HG02623 (cell line): ENCODE data around the gene LRRC45.
"Not testable (repeated sequence)": the region's sequence is repeated elsewhere in the genome, so short reads cannot be mapped to it uniquely, and the experiment has no call there.

Experiments
- ATAC-seq: cut with Tn5 transposase; IDR thresholded peaks from one replicate; pipeline ENCODE4 v1.9.1; 2021; ENCODE audit warnings: moderate library complexity; ENCODE audit not compliant: unreplicated experiment

The LRRC45 gene

DNA sequence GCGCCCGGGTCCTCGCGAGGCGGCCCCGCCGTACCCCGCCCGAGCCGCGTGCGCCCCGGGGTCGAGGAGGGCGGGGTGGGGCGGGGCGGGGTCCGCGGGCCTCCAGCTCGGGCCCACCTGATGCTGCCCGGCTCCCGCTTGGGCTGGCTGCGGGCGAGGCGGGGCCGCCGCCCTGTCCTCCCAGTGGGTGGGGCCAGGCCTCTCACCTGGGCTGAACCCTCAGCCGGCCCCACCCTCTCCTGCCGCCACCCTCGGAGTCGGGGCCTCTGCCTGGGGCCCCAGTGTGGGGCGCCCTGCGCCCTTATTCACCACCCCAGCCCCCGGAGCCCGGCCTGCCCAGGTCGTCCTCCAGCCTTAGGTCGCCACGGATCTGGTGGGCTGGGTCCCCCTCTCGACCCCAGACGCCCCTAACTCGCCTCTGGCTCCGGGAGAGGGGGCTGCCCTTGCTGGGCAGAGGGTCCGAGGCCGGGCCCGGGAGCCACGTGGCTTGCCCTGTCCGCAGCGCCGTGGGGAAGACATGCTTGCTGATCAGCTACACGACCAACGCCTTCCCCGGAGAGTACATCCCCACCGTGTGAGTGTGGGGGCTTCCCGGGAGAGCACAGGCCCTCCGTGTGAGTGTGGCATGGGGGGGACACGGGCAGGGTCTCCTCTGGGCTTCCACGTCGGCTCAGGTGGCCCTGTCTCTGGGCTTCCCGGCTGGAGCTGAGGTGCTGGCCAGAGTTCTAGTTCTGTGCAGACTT, 9.0 kb downstream of the LRRC45 start:
- no peak for ATAC-seq

GRCh38 chr17:82033359-82034085, 10.4 kb downstream of the LRRC45 start:
- ATAC-seq: no peak

GRCh38 chr17:82034371-82035011, 11.4 kb downstream of the LRRC45 start:
- ATAC-seq: no peak

DNA sequence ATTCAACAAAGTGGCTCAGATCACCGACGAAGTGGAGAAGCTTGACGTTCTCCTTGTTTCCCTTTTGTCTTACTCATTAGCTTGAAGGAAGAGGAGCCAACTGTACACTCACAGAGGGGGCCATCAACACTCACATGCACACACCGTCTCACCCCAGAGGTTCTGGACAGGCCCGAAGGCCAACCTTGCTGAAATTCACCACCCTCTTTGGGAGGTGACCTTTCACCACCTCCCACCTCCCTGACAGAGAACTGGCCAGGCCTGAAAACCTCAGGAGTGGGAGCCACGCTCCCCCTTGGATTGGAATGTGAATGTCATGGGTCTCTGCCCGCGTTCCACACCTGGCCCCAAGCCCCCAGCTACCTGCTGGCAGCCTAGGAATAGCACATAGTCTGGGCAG, 12.4 kb downstream of the LRRC45 start:
- ATAC-seq: no peak

DNA sequence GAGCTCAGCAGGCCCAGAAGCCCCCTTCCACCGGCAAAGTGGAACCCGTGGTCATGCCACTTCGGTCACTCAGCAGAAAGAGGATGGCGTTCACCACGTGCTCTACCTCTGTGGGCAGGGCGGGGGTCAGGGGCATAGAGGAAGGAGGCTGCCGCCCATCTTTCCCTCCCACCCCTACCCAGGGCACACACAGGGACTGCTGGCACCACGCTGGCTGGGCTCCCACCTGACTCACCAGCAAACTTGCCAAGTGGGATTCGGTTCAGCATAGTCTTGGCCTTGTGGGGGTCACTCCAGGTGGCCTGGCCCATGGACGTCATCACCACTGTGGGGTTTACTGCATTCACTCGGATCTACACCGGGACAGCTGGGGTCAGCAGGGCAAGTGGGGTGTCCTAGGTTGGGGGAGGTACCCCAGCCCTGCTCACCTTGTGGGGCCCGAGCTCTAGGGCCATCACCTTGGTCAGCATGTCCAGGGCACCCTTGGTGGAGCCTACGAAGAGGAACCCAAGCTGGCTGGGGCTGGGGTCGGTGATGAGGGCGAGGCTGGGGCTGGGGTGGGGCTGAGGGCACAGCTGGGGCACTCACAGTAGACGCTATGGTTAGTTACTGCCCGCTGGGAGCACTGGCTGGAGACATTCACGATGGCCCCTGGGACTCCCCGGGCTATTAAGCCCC, 13.0 kb downstream of the LRRC45 start:
- ATAC-seq: no peak

DNA sequence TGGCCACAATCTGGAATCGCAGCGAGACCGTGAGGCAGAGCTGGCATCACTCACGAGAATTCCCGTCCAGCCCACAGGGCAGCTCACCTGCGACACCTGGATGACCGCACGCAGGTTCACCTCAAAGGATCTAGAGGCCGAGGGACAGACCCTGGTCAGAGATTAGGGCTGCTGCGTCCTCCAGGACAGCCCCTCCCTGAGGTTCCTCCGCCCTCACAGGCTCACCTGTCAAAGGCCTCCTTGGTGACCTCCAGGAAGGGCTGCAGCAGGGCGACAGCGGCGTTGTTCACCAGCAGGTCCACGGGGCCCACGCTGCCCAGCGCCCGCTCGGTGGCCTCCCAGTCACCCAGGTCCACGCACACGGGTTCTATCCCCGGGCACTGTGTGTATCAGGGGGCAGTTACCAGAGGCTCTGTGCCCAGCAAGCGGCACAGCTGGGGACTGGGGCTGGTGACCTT, 13.6 kb downstream of the LRRC45 start:
- ATAC-seq: no peak

DNA sequence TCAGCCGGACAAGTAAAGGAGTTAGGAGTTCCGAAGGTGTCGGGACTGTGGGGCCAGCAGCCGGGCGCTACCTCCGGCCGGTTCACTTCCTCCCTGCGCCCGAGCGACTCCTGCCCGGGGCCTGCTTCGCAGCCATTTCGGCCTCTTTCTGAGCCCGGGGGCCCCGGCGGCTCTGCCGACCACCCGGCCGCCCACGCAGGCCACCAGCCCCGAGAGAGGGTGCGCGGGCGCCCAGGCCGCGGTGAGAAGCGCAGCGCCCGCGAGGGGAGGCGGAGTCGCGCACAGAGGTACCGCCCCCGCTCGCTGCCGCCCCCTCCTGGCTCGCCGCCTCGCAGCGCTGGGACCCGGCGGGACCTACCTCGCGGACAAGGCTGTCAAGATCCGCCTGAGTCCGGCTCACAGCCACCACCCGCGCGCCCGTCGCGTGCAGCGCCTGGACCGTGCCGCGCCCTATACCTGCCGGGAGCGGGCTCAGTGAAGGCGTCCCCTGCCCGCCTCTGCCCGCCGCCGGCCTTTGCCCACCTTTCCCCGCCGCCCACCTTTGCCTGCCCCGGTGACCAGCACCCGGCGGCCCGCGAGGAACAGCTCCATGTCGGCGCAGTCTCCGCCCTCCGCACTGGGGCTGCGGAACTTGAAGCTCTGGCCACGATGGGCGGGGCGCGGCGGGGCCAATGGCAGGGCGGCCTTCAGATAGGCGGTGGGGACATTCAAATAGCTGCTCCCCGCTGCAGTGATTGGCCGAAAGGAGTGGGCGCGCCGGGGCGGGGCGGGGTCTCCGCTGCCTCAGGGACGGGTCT, 14.2 kb downstream of the LRRC45 start, which contains the start of gene DCXR:
TSS of gene DCXR (minus strand) at position 606 of the 797 bp plus-strand sequence. CDS start at position 591, 15 bp downstream.
- ATAC-seq: peak; percentile 86

GRCh38 chr17:82037889-82038195, 14.7 kb downstream of the LRRC45 start:
- ATAC-seq: no peak

GRCh38 chr17:82038796-82039409, 15.8 kb downstream of the LRRC45 start:
- not testable (repeated sequence) for ATAC-seq

GRCh38 chr17:82039695-82040299, 16.7 kb downstream of the LRRC45 start:
- no peak for ATAC-seq

DNA sequence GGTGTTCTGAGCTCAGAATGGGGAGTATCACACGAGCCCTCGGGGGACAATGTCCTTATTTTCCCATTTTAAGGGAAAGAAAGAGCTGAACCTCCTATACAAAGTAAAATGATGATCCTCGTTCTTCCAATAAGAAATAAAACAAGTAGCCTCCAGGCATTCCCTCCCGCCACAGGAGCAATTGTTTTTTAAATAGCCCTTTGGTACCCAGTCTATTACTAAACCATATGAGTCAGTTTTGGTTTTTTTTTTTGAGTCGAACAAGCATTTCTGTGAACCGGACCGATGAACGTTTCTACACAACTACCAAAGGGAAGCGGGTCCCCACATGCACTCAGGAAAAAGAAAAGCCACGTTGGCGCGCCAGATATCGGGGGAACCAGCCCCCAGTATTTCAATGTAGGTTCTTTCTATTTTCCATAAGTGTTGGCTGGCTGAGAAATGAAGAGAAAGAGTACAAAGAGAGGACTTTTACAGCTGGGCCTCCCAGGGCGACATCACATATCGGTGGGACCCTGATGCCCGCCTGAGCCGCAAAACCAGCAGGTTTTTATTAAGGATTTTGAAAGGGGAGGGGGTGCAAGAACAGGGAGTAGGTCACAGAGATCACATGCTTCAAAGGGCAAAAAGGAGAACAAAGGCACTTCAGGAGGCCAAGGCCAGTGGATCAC, 18.2 kb downstream of the LRRC45 start:
- no peak for ATAC-seq

GRCh38 chr17:82042649-82043048, 19.5 kb downstream of the LRRC45 start:
- ATAC-seq: no peak

GRCh38 chr17:82043507-82043906, 20.4 kb downstream of the LRRC45 start:
- ATAC-seq: no peak

DNA sequence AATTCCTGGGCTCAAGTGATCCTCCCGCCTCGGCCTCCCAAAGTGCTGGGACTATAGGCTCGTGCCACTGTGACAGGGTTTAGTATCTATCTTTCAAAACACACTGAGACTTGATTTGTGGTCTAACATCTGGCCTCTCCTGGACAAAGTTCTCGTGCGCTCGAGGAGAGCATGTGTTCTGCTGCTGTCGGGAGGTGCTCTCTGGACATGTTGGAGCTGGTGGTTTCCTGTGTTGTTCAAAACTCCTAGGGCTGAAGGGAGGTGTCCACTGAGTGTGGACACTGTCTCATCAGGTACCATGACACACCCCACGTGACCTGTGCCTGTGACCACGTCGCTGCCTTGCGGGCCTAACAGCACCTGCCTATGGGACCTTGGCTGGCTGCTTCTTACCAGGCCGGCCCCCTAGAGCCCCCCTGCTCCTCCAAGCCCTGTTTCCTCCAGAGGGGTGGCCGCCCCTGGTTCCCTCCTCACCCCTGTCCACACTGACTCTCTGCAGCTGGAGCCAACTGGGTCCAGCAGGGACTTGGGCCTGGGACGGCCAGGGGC, 22.9 kb downstream of the LRRC45 start:
- ATAC-seq: no peak

DNA sequence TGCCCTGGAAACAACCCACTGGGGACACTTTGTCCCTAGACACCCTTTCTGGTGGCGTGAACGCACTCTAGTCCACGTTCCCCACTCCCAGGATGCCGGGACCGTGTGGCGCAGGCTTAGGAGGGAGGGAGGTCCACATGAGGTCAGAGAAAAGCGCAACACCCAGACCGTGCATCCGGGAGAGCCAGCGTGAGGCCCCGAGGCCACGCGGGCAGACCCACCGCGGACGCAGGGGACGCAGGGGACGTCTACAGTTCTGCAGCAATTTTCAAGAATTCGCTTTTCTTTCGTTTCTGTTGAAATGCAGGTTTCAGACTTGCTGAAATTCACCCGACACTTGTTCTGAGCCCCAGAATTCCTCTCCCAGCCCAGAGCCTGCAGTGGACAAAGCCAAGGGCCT, 23.8 kb downstream of the LRRC45 start:
- ATAC-seq: no peak

- ATAC-seq: no peak
These were observed 24.3 kb downstream of the LRRC45 start for GRCh38 chr17:82047379-82047778.

- no peak for ATAC-seq
These were observed 24.9 kb downstream of the LRRC45 start for GRCh38 chr17:82047914-82048570.

DNA sequence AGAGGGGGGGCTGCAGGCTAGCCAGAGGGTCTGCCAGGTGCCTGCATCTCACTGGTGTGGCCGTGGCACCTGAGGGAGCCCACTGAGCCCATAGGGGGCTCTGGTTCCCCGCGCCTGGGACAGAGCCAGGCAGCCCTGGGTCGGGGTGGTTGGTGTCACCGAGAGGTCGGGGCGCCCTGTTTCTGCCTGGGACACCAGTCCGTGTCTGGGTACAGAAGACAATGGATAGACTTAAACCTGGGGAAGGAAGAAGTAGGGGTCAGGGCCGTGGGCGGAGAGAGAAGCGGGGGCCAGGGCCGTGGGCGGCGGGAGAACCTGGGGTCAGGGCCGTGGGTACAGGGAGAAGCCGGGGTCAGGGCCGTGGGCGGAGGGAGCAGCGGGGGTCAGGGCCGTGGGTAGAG, 25.5 kb downstream of the LRRC45 start:
- no peak for ATAC-seq
